ENCODE data around the gene HERC2. TPM values are rescaled to one million over a fixed set of nuclear protein-coding genes. Genes with fewer than 3 reads are reported as not detected.
"Not testable (repeated sequence)": the region's sequence is repeated elsewhere in the genome, so short reads cannot be mapped to it uniquely, and the experiment has no call there.

Gene HERC2
- total RNA-seq, 1 donor from 2014 or later, result 111 TPM

- not testable (repeated sequence) for H3K27ac Mint-ChIP-seq (ENCODE audit: unreplicated experiment); H3K4me1 Mint-ChIP-seq (ENCODE audit: low read depth, unreplicated experiment); DNase-seq; H3K27me3 Mint-ChIP-seq (ENCODE audit: unreplicated experiment); H3K36me3 Mint-ChIP-seq (ENCODE audit: unreplicated experiment); H3K4me3 Mint-ChIP-seq (ENCODE audit: unreplicated experiment); H3K9me3 Mint-ChIP-seq (ENCODE audit: unreplicated experiment)
These were observed 92.9 kb downstream of the HERC2 start for GRCh38 chr15:28228990-28229640.

GRCh38 chr15:28228096-28228495 lies 93.9 kb downstream of the HERC2 start:
- H3K27ac Mint-ChIP-seq (ENCODE audit: unreplicated experiment), result no peak overlapping the region
- H3K36me3 Mint-ChIP-seq (ENCODE audit: unreplicated experiment), result peaks cover 8% of the 10 kb centered on the region

GRCh38 chr15:28227303-28227702 lies 94.7 kb downstream of the HERC2 start:
- DNase-seq; H3K27me3 Mint-ChIP-seq (ENCODE audit: unreplicated experiment); H3K4me1 Mint-ChIP-seq (ENCODE audit: low read depth, unreplicated experiment); H3K36me3 Mint-ChIP-seq (ENCODE audit: unreplicated experiment); H3K9me3 Mint-ChIP-seq (ENCODE audit: unreplicated experiment); H3K4me3 Mint-ChIP-seq (ENCODE audit: unreplicated experiment); H3K27ac Mint-ChIP-seq (ENCODE audit: unreplicated experiment): not testable (repeated sequence)
- TF ChIP-seq CTCF (IDR thresholded peaks at IDR 0.05; ENCODE audit: partially characterized antibody, unreplicated experiment), result peak; percentile 57

More at GRCh38 chr15:28228096-28228495, 93.9 kb downstream of the HERC2 start:
- DNase-seq, result no peak
- Mint-ChIP-seq H3K4me3 (ENCODE audit: unreplicated experiment) (no peak overlapping the region), H3K4me1 (ENCODE audit: low read depth, unreplicated experiment) (peaks cover 2% of the 10 kb centered on the region), H3K9me3 (ENCODE audit: unreplicated experiment) (peaks cover 2% of the 10 kb centered on the region), H3K27me3 (ENCODE audit: unreplicated experiment) (no peaks in the 10 kb centered on the region)
- no peak for TF ChIP-seq CTCF (IDR thresholded peaks at IDR 0.05; ENCODE audit: partially characterized antibody, unreplicated experiment)

GRCh38 chr15:28222612-28223011 lies 99.4 kb downstream of the HERC2 start:
- H3K4me1 Mint-ChIP-seq (ENCODE audit: low read depth, unreplicated experiment); DNase-seq; H3K36me3 Mint-ChIP-seq (ENCODE audit: unreplicated experiment); H3K4me3 Mint-ChIP-seq (ENCODE audit: unreplicated experiment); H3K9me3 Mint-ChIP-seq (ENCODE audit: unreplicated experiment); H3K27me3 Mint-ChIP-seq (ENCODE audit: unreplicated experiment); H3K27ac Mint-ChIP-seq (ENCODE audit: unreplicated experiment): not testable (repeated sequence)

DNA sequence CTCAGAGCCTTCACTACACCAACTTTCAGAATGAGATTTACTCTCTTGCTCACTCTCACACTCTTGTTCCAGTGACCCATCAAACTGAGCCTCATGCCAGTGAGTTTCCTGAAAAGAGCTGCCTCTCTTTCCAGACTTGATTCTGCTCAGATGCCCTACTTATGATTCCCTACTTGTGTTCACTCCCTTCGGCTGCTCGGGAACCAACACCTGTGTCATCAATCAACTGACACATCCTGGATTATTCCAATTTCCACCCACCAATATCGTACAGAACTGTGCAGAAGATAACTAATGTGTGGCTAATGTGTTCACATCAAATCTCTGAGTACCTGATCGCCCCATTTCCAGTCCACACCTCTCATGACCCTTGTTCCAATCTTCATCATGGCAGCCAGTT lies 100.3 kb downstream of the HERC2 start:
- not testable (repeated sequence) for DNase-seq; H3K27ac Mint-ChIP-seq (ENCODE audit: unreplicated experiment); H3K9me3 Mint-ChIP-seq (ENCODE audit: unreplicated experiment); H3K27me3 Mint-ChIP-seq (ENCODE audit: unreplicated experiment); H3K4me3 Mint-ChIP-seq (ENCODE audit: unreplicated experiment); H3K36me3 Mint-ChIP-seq (ENCODE audit: unreplicated experiment); H3K4me1 Mint-ChIP-seq (ENCODE audit: low read depth, unreplicated experiment)

DNA sequence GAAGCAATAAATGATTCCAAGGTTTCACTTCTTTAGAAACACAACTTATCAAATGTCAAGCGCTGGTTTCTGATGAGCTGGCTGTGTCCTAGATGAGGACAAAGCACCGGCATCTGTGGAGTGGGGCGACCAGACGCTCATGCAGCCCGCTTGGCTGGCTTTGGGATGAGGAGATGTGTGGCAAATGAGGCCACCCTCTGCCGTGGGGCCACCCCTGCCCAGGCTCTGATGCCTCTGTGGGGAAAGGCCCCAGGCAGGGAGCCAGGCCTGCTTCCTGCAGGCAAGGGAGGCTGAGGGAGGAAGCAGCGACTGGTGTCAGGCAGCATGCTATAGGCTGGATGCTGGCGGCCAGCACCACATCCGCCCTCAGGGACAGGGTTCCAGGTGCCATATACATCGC lies 102.9 kb downstream of the HERC2 start:
- peaks cover 8% of the 10 kb centered on the region for H3K4me1 Mint-ChIP-seq (ENCODE audit: low read depth, unreplicated experiment)
- H3K4me3 Mint-ChIP-seq (ENCODE audit: unreplicated experiment), result no peak overlapping the region
- TF ChIP-seq CTCF (IDR thresholded peaks at IDR 0.05; ENCODE audit: partially characterized antibody, unreplicated experiment), result no peak
- H3K27me3 Mint-ChIP-seq (ENCODE audit: unreplicated experiment), result no peaks in the 10 kb centered on the region
- no peaks in the 10 kb centered on the region for H3K36me3 Mint-ChIP-seq (ENCODE audit: unreplicated experiment)
- H3K9me3 Mint-ChIP-seq (ENCODE audit: unreplicated experiment), result peaks cover 2% of the 10 kb centered on the region
- DNase-seq, result no peak
- H3K27ac Mint-ChIP-seq (ENCODE audit: unreplicated experiment), result no peak overlapping the region

- H3K27ac Mint-ChIP-seq (ENCODE audit: unreplicated experiment); DNase-seq; H3K4me1 Mint-ChIP-seq (ENCODE audit: low read depth, unreplicated experiment); H3K9me3 Mint-ChIP-seq (ENCODE audit: unreplicated experiment); H3K27me3 Mint-ChIP-seq (ENCODE audit: unreplicated experiment); H3K4me3 Mint-ChIP-seq (ENCODE audit: unreplicated experiment); H3K36me3 Mint-ChIP-seq (ENCODE audit: unreplicated experiment): not testable (repeated sequence)
These were observed 104.9 kb downstream of the HERC2 start for GRCh38 chr15:28216946-28217546.

- not testable (repeated sequence) for H3K36me3 Mint-ChIP-seq (ENCODE audit: unreplicated experiment); H3K27me3 Mint-ChIP-seq (ENCODE audit: unreplicated experiment); H3K9me3 Mint-ChIP-seq (ENCODE audit: unreplicated experiment); H3K4me1 Mint-ChIP-seq (ENCODE audit: low read depth, unreplicated experiment); H3K27ac Mint-ChIP-seq (ENCODE audit: unreplicated experiment); DNase-seq; H3K4me3 Mint-ChIP-seq (ENCODE audit: unreplicated experiment)
These were observed 106.5 kb downstream of the HERC2 start for GRCh38 chr15:28215521-28215920.

DNA sequence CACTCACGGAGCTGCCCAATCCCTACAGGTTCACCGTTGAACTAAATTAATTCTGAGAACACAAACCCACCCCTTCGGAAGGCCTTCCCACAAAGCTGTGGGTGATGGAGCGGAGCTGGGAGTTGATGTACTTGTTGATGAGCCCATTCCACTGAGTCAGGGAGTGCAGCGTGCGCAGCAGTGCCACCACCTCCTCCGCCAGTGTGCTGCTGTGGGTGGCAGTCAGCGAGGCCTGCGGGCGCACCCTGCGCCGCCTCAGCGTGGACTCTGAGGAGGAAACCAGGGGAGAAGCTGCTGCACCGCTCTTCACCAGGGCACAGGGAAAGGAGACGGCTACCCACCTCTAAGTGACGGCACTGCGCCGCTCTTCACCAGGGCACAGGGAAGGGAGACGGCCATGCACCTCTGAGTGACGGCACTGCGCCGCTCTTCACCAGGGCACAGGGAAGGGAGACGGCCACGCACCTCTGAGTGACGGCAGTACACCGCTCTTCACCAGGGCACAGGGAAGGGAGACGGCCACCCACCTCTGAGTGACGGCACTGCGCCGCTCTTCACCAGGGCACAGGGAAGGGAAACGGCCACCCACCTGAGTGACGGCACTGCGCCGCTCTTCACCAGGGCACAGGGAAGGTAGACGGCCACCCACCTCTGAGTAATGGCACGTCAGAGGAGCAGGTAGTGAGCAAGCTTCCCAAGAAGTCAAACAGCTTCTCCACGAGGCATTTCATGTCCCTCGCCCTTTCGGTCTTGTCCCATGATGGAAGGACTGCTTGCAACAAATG lies 107.8 kb downstream of the HERC2 start:
- H3K27me3 Mint-ChIP-seq (ENCODE audit: unreplicated experiment); H3K4me3 Mint-ChIP-seq (ENCODE audit: unreplicated experiment); DNase-seq; H3K27ac Mint-ChIP-seq (ENCODE audit: unreplicated experiment); H3K4me1 Mint-ChIP-seq (ENCODE audit: low read depth, unreplicated experiment); H3K36me3 Mint-ChIP-seq (ENCODE audit: unreplicated experiment); H3K9me3 Mint-ChIP-seq (ENCODE audit: unreplicated experiment): not testable (repeated sequence)
